ENCODE measurements around the gene CCDC93. TPM values are rescaled to one million over a fixed set of nuclear protein-coding genes. Genes with fewer than 3 reads are reported as not detected.

CCDC93 gene
- total RNA-seq, 3 donors from 2014 or later = 42.3 to 55.7 (median 42.6) TPM

GRCh38 chr2:118013221-118013723 is 598 bp downstream of the CCDC93 start:
- peak; percentile 57 to 81 (median 81) for DNase-seq
- Histone ChIP-seq H3K4me1 (ENCODE audit: low read depth) (peaks cover 21% of the 10 kb centered on the region), H3K4me3 (peak overlapping the region; percentile 99), H3K36me3 (ENCODE audit: low read depth) (no peaks in the 10 kb centered on the region), H3K9me3 (no peaks in the 10 kb centered on the region)
- no peak for TF ChIP-seq CTCF (IDR thresholded peaks at IDR 0.05)
- peak; percentile 76 for ATAC-seq
- intact Hi-C loops (cut with DNase I, micrococcal nuclease) = no loop called here

- H3K9me3 ChIP-seq = no peaks in the 10 kb centered on the region
- intact Hi-C loops (cut with DNase I, micrococcal nuclease) = no loop called here
- DNase-seq (peak in 1 of 3 donors; percentile 10), ATAC-seq (no peak)
- peaks cover 21% of the 10 kb centered on the region for H3K4me1 ChIP-seq (ENCODE audit: low read depth)
- peak overlapping the region; percentile 99 for H3K4me3 ChIP-seq
- no peaks in the 10 kb centered on the region for H3K36me3 ChIP-seq (ENCODE audit: low read depth)
- TF ChIP-seq CTCF (IDR thresholded peaks at IDR 0.05) = no peak
Observed at GRCh38 chr2:118012778-118013177, 1.1 kb downstream of the CCDC93 start.

- Histone ChIP-seq H3K4me1 (ENCODE audit: low read depth) (peaks cover 21% of the 10 kb centered on the region), H3K9me3 (no peaks in the 10 kb centered on the region), H3K36me3 (ENCODE audit: low read depth) (no peaks in the 10 kb centered on the region), H3K4me3 (no peak overlapping the region)
- no peak for ATAC-seq
- intact Hi-C loops (cut with DNase I, micrococcal nuclease) = no loop called here
- no peak for TF ChIP-seq CTCF (IDR thresholded peaks at IDR 0.05)
- no peak for DNase-seq
Observed at GRCh38 chr2:118010473-118010872, 3.4 kb downstream of the CCDC93 start.

GRCh38 chr2:118006861-118007260 is 7.0 kb downstream of the CCDC93 start:
- no peak for ATAC-seq
- H3K9me3 ChIP-seq = no peaks in the 10 kb centered on the region
- intact Hi-C loops (cut with DNase I, micrococcal nuclease) = loop anchor here in 1 of 2 donors (10.0 kb wide), 1 partner anchor 172 kb away; no protein-coding TSS in a partner anchor
- no peaks in the 10 kb centered on the region for H3K36me3 ChIP-seq (ENCODE audit: low read depth)
- no peak for DNase-seq
- no peak for TF ChIP-seq CTCF (IDR thresholded peaks at IDR 0.05)
- peaks cover 3% of the 10 kb centered on the region for H3K4me1 ChIP-seq (ENCODE audit: low read depth)
- H3K4me3 ChIP-seq = no peak overlapping the region

GRCh38 chr2:118006326-118006725 is 7.5 kb downstream of the CCDC93 start:
- no peak for ATAC-seq
- intact Hi-C loops (cut with DNase I, micrococcal nuclease) = loop anchor here in 1 of 2 donors (10.0 kb wide), 1 partner anchor 172 kb away; no protein-coding TSS in a partner anchor
- no peaks in the 10 kb centered on the region for H3K4me1 ChIP-seq (ENCODE audit: low read depth)
- DNase-seq = no peak
- H3K36me3 ChIP-seq (ENCODE audit: low read depth) = no peaks in the 10 kb centered on the region
- no peak for TF ChIP-seq CTCF (IDR thresholded peaks at IDR 0.05)
- H3K9me3 ChIP-seq = no peaks in the 10 kb centered on the region
- H3K4me3 ChIP-seq = no peak overlapping the region
